OCI-M1 (cell line): ENCODE results near the gene CEND1.

Source experiments
- DNase-seq: peaks from one replicate; lab custom pipeline; 2025; lab: John Stamatoyannopoulos, UW

Gene CEND1

GRCh38 chr11:794766-795633, 5.1 kb upstream of the CEND1 start:
- peak; percentile 17 for DNase-seq

DNA sequence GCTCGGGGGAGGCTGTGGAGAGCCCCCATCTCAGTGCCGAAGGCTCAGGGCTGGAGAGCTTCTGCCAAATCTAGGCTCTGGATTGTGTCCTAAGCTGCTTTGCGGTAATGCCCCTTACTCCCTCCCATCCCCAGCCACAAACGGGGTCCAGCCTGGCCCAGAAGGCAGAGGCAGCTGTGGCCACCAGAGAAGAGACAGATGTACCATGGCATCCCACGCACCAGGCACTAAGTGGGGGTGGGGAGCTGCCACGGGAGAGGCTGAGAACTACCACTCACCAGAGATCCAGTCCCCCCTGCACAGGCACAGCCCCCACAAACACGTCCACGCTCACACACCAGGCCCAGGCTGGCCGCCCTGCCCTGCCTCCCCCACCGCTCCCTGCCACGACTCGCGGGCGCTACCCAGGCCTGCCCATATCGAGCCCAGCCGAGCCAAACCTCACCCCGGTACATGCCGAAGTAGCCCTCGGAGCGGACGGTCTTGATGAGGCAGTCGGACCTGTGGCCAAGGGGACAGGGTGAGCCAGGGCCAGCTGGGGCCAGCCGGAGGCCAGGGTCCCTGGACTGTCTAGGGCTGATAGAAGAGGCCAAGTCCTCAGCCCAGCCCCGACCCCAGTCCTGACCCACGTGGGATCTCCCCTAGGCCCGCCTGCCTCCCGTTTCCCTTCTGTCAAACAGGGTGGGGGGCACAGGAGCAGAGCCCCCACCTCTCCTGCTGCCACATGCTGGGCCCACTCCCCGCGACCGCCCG, 4.3 kb upstream of the CEND1 start:
- DNase-seq, result no peak

- no peak for DNase-seq
These were observed 3.7 kb upstream of the CEND1 start for GRCh38 chr11:793556-793955.

- DNase-seq, result no peak
These were observed 3.0 kb upstream of the CEND1 start for GRCh38 chr11:792873-793272.

GRCh38 chr11:792535-792821, 2.6 kb upstream of the CEND1 start:
- no peak for DNase-seq

DNA sequence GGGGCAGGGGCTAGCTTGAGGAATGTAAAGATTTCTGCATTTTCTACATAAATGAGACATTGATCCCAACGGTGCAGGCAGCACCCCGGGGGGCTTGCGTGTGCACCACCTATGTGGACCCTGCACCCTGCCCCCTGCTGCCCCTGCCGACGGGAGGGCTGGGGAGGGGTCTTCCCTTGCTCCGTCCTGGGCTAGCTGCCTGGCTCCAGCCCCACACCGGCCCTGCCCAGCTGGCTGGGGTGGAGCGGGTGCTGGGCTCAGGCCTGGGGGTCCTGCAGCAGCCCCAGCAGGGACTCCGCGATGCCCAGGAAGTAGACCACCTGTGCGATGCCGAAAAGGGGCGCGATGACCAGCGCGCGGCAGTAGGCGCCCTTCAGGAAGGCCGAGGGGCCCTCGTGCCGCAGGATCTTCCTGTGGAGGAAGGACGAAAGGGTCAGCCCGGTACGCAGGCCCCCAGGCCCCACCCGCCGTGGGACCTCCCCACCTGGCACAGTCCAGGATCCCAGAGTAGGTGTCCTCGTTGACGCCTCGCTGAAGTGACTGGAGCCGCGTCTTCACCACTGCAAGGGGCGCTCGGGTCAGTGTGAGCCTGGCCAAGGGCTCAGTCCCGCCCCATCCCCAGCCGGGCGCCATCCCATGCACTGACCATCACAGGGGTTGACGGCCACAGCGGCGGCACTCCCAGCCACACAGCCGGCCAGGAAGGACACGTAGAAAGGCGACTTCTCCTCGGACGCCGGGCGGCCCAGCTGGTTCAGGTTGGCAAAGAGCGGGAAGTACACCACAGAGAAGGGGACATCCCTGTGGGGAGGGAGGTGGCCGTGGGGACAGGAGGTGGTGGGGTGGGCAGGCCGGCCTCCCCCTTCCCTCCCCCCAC, 2.0 kb upstream of the CEND1 start:
- DNase-seq, result no peak

DNA sequence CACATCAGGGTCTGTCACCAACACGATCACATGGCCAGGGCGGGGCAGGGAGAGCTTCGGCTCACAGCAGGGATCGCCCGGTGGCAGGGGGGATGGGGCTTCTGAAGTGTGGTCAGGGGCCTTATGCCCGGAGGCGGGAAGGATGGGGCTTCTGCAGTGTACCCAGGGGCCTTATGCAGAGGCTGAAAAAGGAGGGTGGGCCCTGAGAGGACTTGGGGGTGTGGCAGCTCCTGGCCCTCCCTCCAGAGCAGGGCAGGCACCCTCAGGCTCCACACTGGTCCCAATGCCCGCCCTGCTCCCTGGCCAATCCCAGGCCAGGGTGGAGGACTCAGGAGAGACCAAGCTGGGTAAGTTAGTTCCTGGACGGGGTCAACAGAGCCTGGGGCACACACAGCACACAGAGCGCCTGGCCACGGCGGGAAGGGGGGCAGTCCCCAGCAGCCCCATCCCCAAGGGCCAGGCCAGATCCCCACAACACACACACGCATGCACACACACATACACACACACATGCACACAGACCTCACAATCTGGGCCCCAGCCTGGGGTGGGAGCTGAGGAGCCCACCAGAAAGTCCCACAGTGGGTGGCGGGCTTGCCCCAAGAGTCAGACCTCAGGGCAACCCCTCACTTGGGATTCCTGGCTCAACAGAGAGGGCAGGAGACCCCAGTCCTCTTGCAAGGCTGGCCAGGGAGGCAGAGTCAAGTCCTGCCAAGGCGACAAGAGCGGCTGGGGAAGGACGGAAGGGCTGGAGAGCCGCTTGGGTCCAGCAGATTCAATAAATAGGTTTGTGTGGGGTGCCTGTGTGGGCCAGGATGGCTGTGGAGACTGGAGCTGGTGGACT, 1.1 kb upstream of the CEND1 start:
- DNase-seq, result peak; percentile 10

GRCh38 chr11:788953-789940, 643 bp downstream of the CEND1 start:
- no peak for DNase-seq

DNA sequence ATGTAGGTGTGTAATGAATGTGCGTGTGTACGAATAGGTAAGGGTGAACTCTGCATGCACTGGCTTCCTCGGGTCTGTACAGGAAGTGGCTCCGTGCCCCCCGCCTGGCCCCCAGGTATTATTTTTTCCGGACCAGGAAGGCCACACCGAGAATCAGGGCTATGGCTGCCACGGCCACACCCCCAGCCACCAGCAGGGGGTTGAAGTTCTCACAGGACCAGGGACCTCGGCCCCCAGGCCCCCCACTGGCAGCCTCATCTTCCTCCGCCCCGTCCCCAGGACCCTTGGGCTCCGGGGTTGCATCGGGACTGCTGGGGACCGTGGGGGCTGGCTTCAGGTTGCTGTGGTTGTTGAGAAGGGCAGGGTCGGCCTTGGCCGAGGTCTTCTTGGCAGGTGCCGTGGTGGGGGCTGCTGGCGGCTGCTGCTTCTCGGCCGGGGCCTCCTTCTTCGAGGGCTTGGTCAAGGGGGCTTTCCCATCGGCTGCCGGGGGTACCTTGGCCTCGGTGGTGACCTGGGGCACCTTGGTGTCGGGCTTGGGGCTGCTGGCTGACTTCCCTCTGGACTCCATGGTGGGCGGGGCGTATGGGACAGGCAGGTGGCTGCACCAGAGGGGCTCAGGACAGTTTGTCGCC, 1.8 kb downstream of the CEND1 start:
- DNase-seq, result no peak

- no peak for DNase-seq
These were observed 2.7 kb downstream of the CEND1 start for GRCh38 chr11:787084-787675.

DNA sequence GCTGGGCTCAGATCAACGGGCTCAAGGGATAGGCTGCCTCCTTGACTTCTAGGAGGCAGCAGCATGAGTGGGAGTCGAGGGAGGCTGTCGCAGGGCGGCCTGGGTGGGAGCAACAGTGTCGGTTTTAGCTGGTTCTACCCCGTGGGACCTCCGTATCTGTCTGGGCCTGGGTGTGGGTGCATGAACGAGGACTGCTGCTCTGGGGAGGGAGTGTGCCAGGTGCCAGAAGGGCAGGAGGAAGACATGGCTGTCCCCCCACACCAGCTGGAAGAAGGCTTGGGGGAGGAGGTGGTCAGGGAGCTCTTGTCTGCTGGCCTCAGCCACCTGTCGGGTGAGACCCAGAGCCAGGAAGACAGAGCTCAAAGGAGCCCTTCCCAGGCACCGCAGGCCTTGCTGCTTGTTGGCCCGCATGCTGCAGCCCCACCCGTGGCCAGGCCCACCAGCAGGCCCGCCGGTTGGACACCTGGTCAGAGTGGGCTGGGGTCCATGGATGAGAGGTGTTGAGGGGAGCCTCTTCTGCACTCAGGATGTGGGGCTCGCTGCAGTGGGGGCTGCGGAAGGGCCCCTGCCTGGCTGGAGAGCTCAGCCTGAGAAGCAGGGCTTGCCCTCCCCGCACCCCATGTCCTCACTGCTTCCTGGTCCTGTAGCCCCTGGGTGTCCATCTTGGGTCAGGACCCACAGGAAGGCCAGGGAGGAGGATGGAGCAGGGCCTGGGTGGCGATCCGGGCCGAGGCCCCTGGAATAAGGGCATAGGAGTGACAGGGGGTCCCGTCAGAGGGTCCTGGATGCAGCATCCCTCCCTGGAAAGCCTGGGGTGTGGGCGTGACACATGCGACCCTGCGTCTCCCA, 3.4 kb downstream of the CEND1 start:
- no peak for DNase-seq

GRCh38 chr11:783581-784015, 6.3 kb downstream of the CEND1 start:
- DNase-seq, result peak; percentile 70

- no peak for DNase-seq
These were observed 7.4 kb downstream of the CEND1 start for GRCh38 chr11:782264-783174.

DNA sequence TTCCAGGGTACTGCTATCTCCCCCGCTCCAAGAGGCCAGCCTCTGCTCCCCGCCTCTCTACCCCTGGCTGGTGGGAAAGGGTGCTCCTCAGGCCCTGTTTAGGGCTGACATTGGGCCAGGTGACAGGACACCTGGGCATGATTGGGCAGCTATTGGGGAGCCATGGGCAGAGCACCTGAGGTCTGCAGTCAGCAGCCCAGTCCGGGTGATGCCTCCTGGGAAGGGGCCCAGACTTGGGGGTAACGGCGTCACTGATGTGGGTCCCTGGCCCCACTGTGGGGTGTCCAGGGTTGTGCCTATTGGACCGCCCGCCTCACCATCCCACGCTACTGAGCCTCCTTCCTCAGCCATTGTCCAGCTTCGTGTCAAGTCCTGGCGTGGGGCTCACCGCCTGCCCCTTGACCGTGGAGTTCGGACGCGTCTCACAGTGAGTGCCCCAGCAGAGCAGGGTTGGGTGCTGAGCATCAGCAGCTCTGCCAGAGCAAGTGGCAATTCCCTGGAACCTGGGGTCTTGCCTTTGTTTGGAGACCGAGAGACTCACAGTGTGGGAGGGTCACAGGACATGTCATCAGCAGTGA, 9.8 kb downstream of the CEND1 start:
- no peak for DNase-seq

GRCh38 chr11:778976-779954, 10.6 kb downstream of the CEND1 start:
- no peak for DNase-seq
